ENCODE results near the gene KCNQ1OT1.

DNA sequence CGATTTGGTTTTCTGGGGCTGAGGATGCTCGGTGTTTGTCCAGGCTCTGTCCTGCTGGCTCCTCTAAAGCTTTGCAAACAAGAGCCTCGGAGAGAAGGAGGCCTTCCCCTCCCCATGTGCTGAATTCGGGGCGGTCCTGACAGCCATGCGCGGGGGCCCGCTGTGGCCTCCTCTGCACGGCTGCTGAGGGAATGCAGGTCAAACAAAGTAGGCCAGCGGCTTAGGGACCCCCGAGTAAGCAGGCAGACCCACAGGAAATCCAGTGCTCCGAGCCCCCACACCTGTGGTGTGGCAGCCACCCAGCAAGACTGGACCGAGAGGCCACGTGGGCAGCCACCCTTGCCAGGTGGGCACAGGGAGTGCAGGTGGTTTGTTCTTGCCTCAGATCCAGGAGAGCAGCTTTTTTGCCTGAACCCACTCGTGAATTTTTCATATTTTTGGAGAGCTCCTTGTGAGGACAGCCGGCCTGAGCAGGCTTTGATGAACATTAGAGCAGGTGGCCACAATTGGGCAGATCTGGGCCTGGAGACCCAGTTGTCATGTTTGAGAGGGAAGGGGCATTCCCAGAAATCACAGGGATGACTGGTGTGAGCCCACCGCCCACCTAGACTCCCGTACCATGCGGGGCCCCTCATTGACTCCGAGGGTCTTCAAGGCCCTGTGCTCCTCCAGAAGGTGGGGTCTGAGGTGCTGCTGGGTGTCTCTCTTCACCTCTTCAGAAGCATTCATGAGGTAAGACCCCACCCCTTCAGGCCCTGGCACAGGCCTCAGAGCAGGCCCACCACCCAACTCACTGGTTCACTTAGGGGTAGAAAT is 43.0 kb upstream of the KCNQ1OT1 start:
- TF ChIP-seq, protein P1, sequence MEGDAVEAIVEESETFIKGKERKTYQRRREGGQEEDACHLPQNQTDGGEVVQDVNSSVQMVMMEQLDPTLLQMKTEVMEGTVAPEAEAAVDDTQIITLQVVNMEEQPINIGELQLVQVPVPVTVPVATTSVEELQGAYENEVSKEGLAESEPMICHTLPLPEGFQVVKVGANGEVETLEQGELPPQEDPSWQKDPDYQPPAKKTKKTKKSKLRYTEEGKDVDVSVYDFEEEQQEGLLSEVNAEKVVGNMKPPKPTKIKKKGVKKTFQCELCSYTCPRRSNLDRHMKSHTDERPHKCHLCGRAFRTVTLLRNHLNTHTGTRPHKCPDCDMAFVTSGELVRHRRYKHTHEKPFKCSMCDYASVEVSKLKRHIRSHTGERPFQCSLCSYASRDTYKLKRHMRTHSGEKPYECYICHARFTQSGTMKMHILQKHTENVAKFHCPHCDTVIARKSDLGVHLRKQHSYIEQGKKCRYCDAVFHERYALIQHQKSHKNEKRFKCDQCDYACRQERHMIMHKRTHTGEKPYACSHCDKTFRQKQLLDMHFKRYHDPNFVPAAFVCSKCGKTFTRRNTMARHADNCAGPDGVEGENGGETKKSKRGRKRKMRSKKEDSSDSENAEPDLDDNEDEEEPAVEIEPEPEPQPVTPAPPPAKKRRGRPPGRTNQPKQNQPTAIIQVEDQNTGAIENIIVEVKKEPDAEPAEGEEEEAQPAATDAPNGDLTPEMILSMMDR (IDR thresholded peaks at IDR 0.05): no peak
- TF ChIP-seq POLR2A (IDR thresholded peaks at IDR 0.05): no peak
- no peak for TF ChIP-seq POLR2AphosphoS5 (IDR thresholded peaks at IDR 0.05; ENCODE audit: insufficient read depth in 1 of 2, low read depth in 1 of 2)
